ENCODE results near the gene FCER1G. TPM values are rescaled to one million over a fixed set of nuclear protein-coding genes. Genes with fewer than 3 reads are reported as not detected.
A peak's percentile ranks its signal among the peaks of the same experiment; 100 is the strongest.

Gene FCER1G
- total and polyA plus RNA-seq, 5 experiments from 2014 or later, result 27.7 to 107 (median 67.1) TPM

GRCh38 chr1:161225178-161225533, 10.1 kb downstream of the FCER1G start:
- Mint-ChIP-seq H3K4me1 (peaks cover 33 to 66% (median 58%) of the 10 kb centered on the region in 4 donors), H3K36me3 (peaks cover 0 to 11% (median 0%) of the 10 kb centered on the region in 3 donors), H3K27me3 (no peaks in the 10 kb centered on the region), H3K4me3 (peak overlapping the region in 7 of 10 donors; percentile 19 to 100 (median 100)), H3K27ac (peak overlapping the region; percentile 87 to 99 (median 96)), H3K9me3 (no peaks in the 10 kb centered on the region)
- DNase-seq, result no peak
- ATAC-seq, result peak; percentile 0 to 6
- POLR2A ChIA-PET, result interaction anchor here (0.6 to 15.0 kb wide), 24 partner anchors 12 to 1198 kb away, joined by 3 to 231 read pairs (median 8); partner anchors contain the start of genes ADAMTS4, ARHGAP30, B4GALT3 and CFAP126

GRCh38 chr1:161225534-161226319, 10.6 kb downstream of the FCER1G start, which contains the start of gene TOMM40L:
TOMM40L (plus strand) TSS chr1:161226060; CDS start chr1:161226490, 430 bp downstream.
- peak within 1 kb of the TSS; percentile 94 to 100 (median 100) for H3K4me3 Mint-ChIP-seq
- peak; percentile 97 to 98 for ATAC-seq
- peak; percentile 68 to 97 (median 88) for DNase-seq
- no peaks in the 10 kb centered on the region for H3K9me3 Mint-ChIP-seq
- POLR2A ChIA-PET, result interaction anchor here (0.6 to 15.0 kb wide), 28 partner anchors 13 to 1199 kb away, joined by 3 to 231 read pairs (median 6); partner anchors contain the start of genes ADAMTS4, ARHGAP30, B4GALT3 and CFAP126
- peaks cover 33 to 62% (median 54%) of the 10 kb centered on the region in 4 donors for H3K4me1 Mint-ChIP-seq
- peaks cover 0 to 16% (median 0%) of the 10 kb centered on the region in 3 donors for H3K36me3 Mint-ChIP-seq
- H3K27ac Mint-ChIP-seq, result peak within 1 kb of the TSS; percentile 87 to 99 (median 96)
- H3K27me3 Mint-ChIP-seq, result no peaks in the 10 kb centered on the region

GRCh38 chr1:161226320-161226711, 11.2 kb downstream of the FCER1G start:
- Mint-ChIP-seq H3K36me3 (peaks cover 0 to 16% (median 0%) of the 10 kb centered on the region in 3 donors), H3K4me1 (peaks cover 32 to 59% (median 52%) of the 10 kb centered on the region in 4 donors), H3K27ac (peak overlapping the region; percentile 87 to 99 (median 96)), H3K4me3 (peak overlapping the region; percentile 94 to 100 (median 100)), H3K9me3 (no peaks in the 10 kb centered on the region), H3K27me3 (no peaks in the 10 kb centered on the region)
- DNase-seq (no peak), ATAC-seq (no peak)
- POLR2A ChIA-PET, result interaction anchor here (0.6 to 15.0 kb wide), 16 partner anchors 13 to 1127 kb away, joined by 3 to 231 read pairs (median 12); partner anchors contain the start of genes ADAMTS4, B4GALT3, FCER1G and NDUFS2

GRCh38 chr1:161226759-161227158, 11.7 kb downstream of the FCER1G start:
- Mint-ChIP-seq H3K27ac (peak overlapping the region in 6 of 10 donors; percentile 23 to 96 (median 80)), H3K4me3 (peak overlapping the region; percentile 94 to 100 (median 100)), H3K27me3 (no peaks in the 10 kb centered on the region), H3K36me3 (peaks cover 0 to 16% (median 0%) of the 10 kb centered on the region in 3 donors), H3K4me1 (peaks cover 31 to 56% (median 50%) of the 10 kb centered on the region in 4 donors), H3K9me3 (no peaks in the 10 kb centered on the region)
- no peak for DNase-seq
- POLR2A ChIA-PET, result interaction anchor here (1.0 to 15.0 kb wide), 10 partner anchors 14 to 155 kb away, joined by 5 to 231 read pairs (median 20); partner anchors contain the start of genes FCER1G, NDUFS2, PPOX and SDHC
- ATAC-seq, result no peak

GRCh38 chr1:161227196-161227871, 12.2 kb downstream of the FCER1G start:
- H3K36me3 Mint-ChIP-seq, result peaks cover 0 to 16% (median 0%) of the 10 kb centered on the region in 3 donors
- H3K4me1 Mint-ChIP-seq, result peaks cover 27 to 50% (median 45%) of the 10 kb centered on the region in 4 donors
- no peaks in the 10 kb centered on the region for H3K9me3 Mint-ChIP-seq
- POLR2A ChIA-PET, result interaction anchor here (1.0 to 15.0 kb wide), 9 partner anchors 14 to 155 kb away, joined by 5 to 231 read pairs (median 23); partner anchors contain the start of genes FCER1G, NDUFS2, PPOX and SDHC
- ATAC-seq, result peak; percentile 43 to 46
- peak; percentile 75 to 93 (median 84) for DNase-seq
- H3K27ac Mint-ChIP-seq, result peak overlapping the region; percentile 44 to 96 (median 79)
- H3K4me3 Mint-ChIP-seq, result peak overlapping the region; percentile 89 to 100 (median 100)
- no peaks in the 10 kb centered on the region for H3K27me3 Mint-ChIP-seq

GRCh38 chr1:161228032-161228431, 12.9 kb downstream of the FCER1G start:
- H3K9me3 Mint-ChIP-seq, result no peaks in the 10 kb centered on the region
- POLR2A ChIA-PET, result interaction anchor here (1.1 to 15.0 kb wide), 5 partner anchors 15 to 86 kb away, joined by 7 to 231 read pairs (median 28); partner anchors contain the start of genes FCER1G, NDUFS2 and SDHC
- peaks cover 25 to 45% (median 43%) of the 10 kb centered on the region in 4 donors for H3K4me1 Mint-ChIP-seq
- peak overlapping the region in 9 of 10 donors; percentile 27 to 96 (median 81) for H3K27ac Mint-ChIP-seq
- H3K36me3 Mint-ChIP-seq, result peaks cover 0 to 16% (median 0%) of the 10 kb centered on the region in 3 donors
- H3K27me3 Mint-ChIP-seq, result no peaks in the 10 kb centered on the region
- ATAC-seq (no peak), DNase-seq (no peak)
- H3K4me3 Mint-ChIP-seq, result peak overlapping the region in 7 of 10 donors; percentile 89 to 100 (median 99)

- Mint-ChIP-seq H3K4me1 (peaks cover 19 to 34% (median 33%) of the 10 kb centered on the region in 4 donors), H3K36me3 (peaks cover 0 to 16% (median 0%) of the 10 kb centered on the region in 3 donors), H3K27ac (peak overlapping the region in 3 of 10 donors; percentile 11 to 60 (median 57)), H3K9me3 (no peaks in the 10 kb centered on the region), H3K4me3 (no peak overlapping the region), H3K27me3 (no peaks in the 10 kb centered on the region)
- DNase-seq, result no peak
- no peak for ATAC-seq
- POLR2A ChIA-PET, result interaction anchor here (0.6 to 15.0 kb wide), 3 partner anchors 26 to 61 kb away, joined by 3 to 231 read pairs (median 3); partner anchors contain the start of gene NDUFS2
Observed at GRCh38 chr1:161229896-161230295, 14.8 kb downstream of the FCER1G start.

- POLR2A ChIA-PET, result interaction anchor here (0.6 to 1.3 kb wide), 4 partner anchors 28 to 88 kb away, joined by 3 read pairs; partner anchors contain the start of gene NDUFS2
- Mint-ChIP-seq H3K4me3 (no peak overlapping the region), H3K27me3 (no peaks in the 10 kb centered on the region), H3K9me3 (no peaks in the 10 kb centered on the region), H3K27ac (peak overlapping the region in 3 of 10 donors; percentile 13 to 73 (median 19)), H3K36me3 (peaks cover 0 to 16% (median 0%) of the 10 kb centered on the region in 3 donors), H3K4me1 (peaks cover 15 to 25% (median 25%) of the 10 kb centered on the region in 4 donors)
- DNase-seq, result peak in 1 of 10 donors; percentile 41
- ATAC-seq, result no peak
Observed at GRCh38 chr1:161230762-161231161, 15.7 kb downstream of the FCER1G start.

GRCh38 chr1:161233102-161233501, 18.0 kb downstream of the FCER1G start:
- peaks cover 0 to under 1% (median 0%) of the 10 kb centered on the region in 5 donors for H3K27me3 Mint-ChIP-seq
- H3K4me3 Mint-ChIP-seq, result no peak overlapping the region
- peaks cover 0 to 13% (median 0%) of the 10 kb centered on the region in 3 donors for H3K36me3 Mint-ChIP-seq
- no peak for ATAC-seq
- H3K9me3 Mint-ChIP-seq, result no peaks in the 10 kb centered on the region
- DNase-seq, result peak in 1 of 10 donors; percentile 19
- POLR2A ChIA-PET, result no interaction called here
- H3K4me1 Mint-ChIP-seq, result peaks cover 0 to 4% (median 1%) of the 10 kb centered on the region in 4 donors
- peak overlapping the region in 2 of 10 donors; percentile 18 to 38 for H3K27ac Mint-ChIP-seq

- H3K27ac Mint-ChIP-seq, result no peak overlapping the region
Observed at GRCh38 chr1:161235957-161236775, 21.1 kb downstream of the FCER1G start.

GRCh38 chr1:161238039-161238473, 23.0 kb downstream of the FCER1G start, which contains the start of gene NR1I3:
NR1I3 (minus strand) TSS chr1:161238203; CDS start chr1:161236565, 1,638 bp downstream.
- H3K9me3 Mint-ChIP-seq, result no peaks in the 10 kb centered on the region
- peak within 1 kb of the TSS in 1 of 10 donors; percentile 78 for H3K27ac Mint-ChIP-seq
- no peaks in the 10 kb centered on the region for H3K4me1 Mint-ChIP-seq
- peaks cover 2 to 9% (median 7%) of the 10 kb centered on the region in 5 donors for H3K27me3 Mint-ChIP-seq
- ATAC-seq (no peak), DNase-seq (no peak)
- H3K36me3 Mint-ChIP-seq, result no peaks in the 10 kb centered on the region
- POLR2A ChIA-PET, result no interaction called here
- H3K4me3 Mint-ChIP-seq, result no peak within 1 kb of the TSS

More at GRCh38 chr1:161235957-161236775, 21.1 kb downstream of the FCER1G start:
- H3K4me3 Mint-ChIP-seq, result no peak overlapping the region
- H3K27me3 Mint-ChIP-seq, result peaks cover 0 to 9% (median 0%) of the 10 kb centered on the region in 5 donors
- no peaks in the 10 kb centered on the region for H3K36me3 Mint-ChIP-seq
- H3K9me3 Mint-ChIP-seq, result no peaks in the 10 kb centered on the region
- POLR2A ChIA-PET, result no interaction called here
- ATAC-seq, result no peak
- no peaks in the 10 kb centered on the region for H3K4me1 Mint-ChIP-seq
- DNase-seq, result no peak
